ENCODE measurements around the gene TIMM44.

The TIMM44 gene

GRCh38 chr19:7914099-7914498 is 29.4 kb downstream of the TIMM44 start:
- DNase-seq (ENCODE audit: low spot score) = no peak

- no peak for DNase-seq (ENCODE audit: low spot score)
Measured at GRCh38 chr19:7913652-7914051, 29.8 kb downstream of the TIMM44 start.

- DNase-seq (ENCODE audit: low spot score) = no peak
Measured at GRCh38 chr19:7912697-7913564, 30.5 kb downstream of the TIMM44 start.

GRCh38 chr19:7912144-7912696 is 31.2 kb downstream of the TIMM44 start:
- no peak for DNase-seq (ENCODE audit: low spot score)

- DNase-seq (ENCODE audit: low spot score) = no peak
Measured at GRCh38 chr19:7911508-7912143, 31.8 kb downstream of the TIMM44 start.

- no peak for DNase-seq (ENCODE audit: low spot score)
Measured at GRCh38 chr19:7910321-7911161, 32.9 kb downstream of the TIMM44 start.

GRCh38 chr19:7909471-7910067 is 33.9 kb downstream of the TIMM44 start:
- no peak for DNase-seq (ENCODE audit: low spot score)

GRCh38 chr19:7908742-7909461 is 34.6 kb downstream of the TIMM44 start:
- no peak for DNase-seq (ENCODE audit: low spot score)

GRCh38 chr19:7908078-7908699 is 35.3 kb downstream of the TIMM44 start:
- no peak for DNase-seq (ENCODE audit: low spot score)

- no peak for DNase-seq (ENCODE audit: low spot score)
Measured at GRCh38 chr19:7907544-7907943, 35.9 kb downstream of the TIMM44 start.

- DNase-seq (ENCODE audit: low spot score) = no peak
Measured at GRCh38 chr19:7907122-7907521, 36.3 kb downstream of the TIMM44 start.

- no peak for DNase-seq (ENCODE audit: low spot score)
Measured at GRCh38 chr19:7905859-7906258, 37.6 kb downstream of the TIMM44 start.

GRCh38 chr19:7905268-7905667 is 38.2 kb downstream of the TIMM44 start:
- no peak for DNase-seq (ENCODE audit: low spot score)

GRCh38 chr19:7904074-7905020 is 39.1 kb downstream of the TIMM44 start:
- DNase-seq (ENCODE audit: low spot score) = peak; percentile 7

- peak; percentile 99 for DNase-seq (ENCODE audit: low spot score)
Measured at GRCh38 chr19:7903244-7904073, 40.0 kb downstream of the TIMM44 start, which contains the start of gene MAP2K7. Gene MAP2K7, plus strand, starts transcription at chr19:7903877. Its CDS starts 68 bp downstream, at chr19:7903945.

GRCh38 chr19:7902796-7903243 is 40.6 kb downstream of the TIMM44 start:
- no peak for DNase-seq (ENCODE audit: low spot score)

- no peak for DNase-seq (ENCODE audit: low spot score)
Measured at GRCh38 chr19:7901337-7901736, 42.1 kb downstream of the TIMM44 start.

GRCh38 chr19:7900931-7901330 is 42.5 kb downstream of the TIMM44 start:
- DNase-seq (ENCODE audit: low spot score) = no peak

Measured in COLO829 (cell line).